Effector memory CD4-positive, alpha-beta T cell (primary cell): ENCODE data around the gene ZNF765.
"Not testable (repeated sequence)": the region's sequence is repeated elsewhere in the genome, so short reads cannot be mapped to it uniquely, and the experiment has no call there.

ENCODE experiments used
- DNase-seq, 3 donors: peaks; one replicate each; pipeline ENCODE4 v3.0.0-alpha.2; 2020
- H3K27ac ChIP-seq: 2 replicates; pipeline ENCODE4 v1.7.0; 2013; ENCODE audit warnings: mild to moderate bottlenecking, low read length, moderate library complexity; ENCODE audit not compliant: insufficient read depth, poor library complexity, severe bottlenecking
- H3K27me3 ChIP-seq: replicated peaks from 2 replicates; pipeline ENCODE4 v1.7.0; 2013; ENCODE audit warnings: mild to moderate bottlenecking, low read length; ENCODE audit not compliant: insufficient read depth, control insufficient read depth, poor library complexity, severe bottlenecking
- H3K36me3 ChIP-seq: 2 replicates; pipeline ENCODE4 v1.7.0; 2013; ENCODE audit warnings: mild to moderate bottlenecking, low read length, moderate library complexity; ENCODE audit not compliant: control insufficient read depth, insufficient read depth
- H3K4me1 ChIP-seq: 2 replicates; pipeline ENCODE4 v1.7.0; 2013; ENCODE audit warnings: low read length, mild to moderate bottlenecking; ENCODE audit not compliant: control insufficient read depth, insufficient read depth, poor library complexity, severe bottlenecking
- H3K4me3 ChIP-seq: 2 replicates; pipeline ENCODE4 v1.7.0; 2013; ENCODE audit warnings: low read length, low read depth, mild to moderate bottlenecking; ENCODE audit not compliant: insufficient read depth, poor library complexity, severe bottlenecking
- H3K9me3 ChIP-seq: 2 replicates; pipeline ENCODE4 v1.7.0; 2013; ENCODE audit warnings: mild to moderate bottlenecking, low read length, moderate library complexity; ENCODE audit not compliant: control insufficient read depth

The ZNF765 gene

DNA sequence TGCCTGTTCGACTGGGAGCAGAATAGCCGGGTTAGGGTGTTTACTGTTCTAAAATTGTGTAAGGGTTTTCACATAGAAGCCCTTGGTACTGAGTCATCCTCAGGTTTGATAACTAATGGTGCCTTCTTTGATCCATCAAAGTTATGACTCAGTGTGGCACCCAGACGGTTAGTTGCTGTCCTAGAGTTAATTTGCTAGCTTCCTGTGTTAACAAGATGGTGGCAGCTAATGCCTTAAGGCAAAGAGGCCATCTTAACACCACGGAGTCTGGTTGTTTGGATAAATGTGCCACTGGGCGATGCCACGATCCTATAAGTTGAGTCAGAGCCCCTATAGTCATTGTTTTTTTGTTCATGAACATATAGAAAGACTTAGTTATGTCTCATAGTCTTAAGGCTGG is 80.5 kb downstream of the ZNF765 start:
- Histone ChIP-seq H3K9me3 (peaks cover 22% of the 10 kb centered on the region), H3K36me3 (peaks cover 41% of the 10 kb centered on the region)
- H3K4me3 ChIP-seq, H3K4me1 ChIP-seq, DNase-seq, H3K27ac ChIP-seq, H3K27me3 ChIP-seq: not testable (repeated sequence)
